K562 (cell line): ENCODE results near the gene DGLUCY. TPM values are rescaled to one million over a fixed set of nuclear protein-coding genes. Genes with fewer than 3 reads are reported as not detected.

Experiments used
- AFF4 ChIP-seq: sonication (generic); formaldehyde crosslinking; IDR thresholded peaks from 2 replicates; pipeline ENCODE4 v1.8.0; 2023; ENCODE audit warnings: mild to moderate bottlenecking, missing genetic modification reagents
- BRF1 ChIP-seq: IDR thresholded peaks from 3 replicates; pipeline ENCODE4 v1.6.1; 2011; ENCODE audit warnings: borderline replicate concordance, mild to moderate bottlenecking; ENCODE audit not compliant: insufficient read length; ENCODE audit errors: extremely low read depth
- DACH1 ChIP-seq: fragments of 450-650 bp; IDR thresholded peaks from 2 replicates; pipeline ENCODE4 v1.6.1; 2018; ENCODE audit not compliant: partially characterized antibody
- EP300 ChIP-seq: IDR thresholded peaks from 2 replicates; pipeline ENCODE4 v1.6.1; 2012; ENCODE audit warnings: low read length, improper control_type of control experiment
- MAFG ChIP-seq: fragments of 450-650 bp; conservative IDR thresholded peaks from 2 replicates; pipeline ENCODE4 v1.6.1; 2016; ENCODE audit warnings: missing genetic modification characterization, missing compliant biosample characterization
- MTF1 ChIP-seq: fragments of 250-450 bp; sonication (Bioruptor Pico); IDR thresholded peaks from 2 replicates; pipeline ENCODE4 v1.9.0; 2021; ENCODE audit warnings: moderate library complexity, mild to moderate bottlenecking, inconsistent platforms, borderline replicate concordance
- NFIC ChIP-seq: fragments of 450-650 bp; IDR thresholded peaks from 2 replicates; pipeline ENCODE4 v1.6.1; 2017; ENCODE audit warnings: mild to moderate bottlenecking, inconsistent platforms
- POLR3G ChIP-seq: IDR thresholded peaks from 2 replicates; pipeline ENCODE4 v1.6.1; 2011; ENCODE audit not compliant: insufficient read length, insufficient replicate concordance; ENCODE audit errors: extremely low read depth
- PYGO2 ChIP-seq: fragments of 450-650 bp; IDR thresholded peaks from 2 replicates; pipeline ENCODE4 v1.6.1; 2016; ENCODE audit warnings: mild to moderate bottlenecking, missing genetic modification characterization, moderate library complexity, missing compliant biosample characterization
- SMARCB1 ChIP-seq: IDR thresholded peaks from 2 replicates; pipeline ENCODE4 v1.6.1; 2011; ENCODE audit warnings: improper control_type of control experiment, low read depth; ENCODE audit not compliant: insufficient read length
- SMC3 ChIP-seq: conservative IDR thresholded peaks from 2 replicates; pipeline ENCODE4 v1.6.1; 2011; ENCODE audit warnings: low read depth, low read length, improper control_type of control experiment; ENCODE audit not compliant: insufficient read depth
- ZNF140 ChIP-seq: fragments of 250-450 bp; sonication (Bioruptor Pico); IDR thresholded peaks from 2 replicates; pipeline ENCODE4 v1.8.0; 2021; ENCODE audit warnings: moderate library complexity, mild to moderate bottlenecking, inconsistent platforms
- ZNF584 ChIP-seq: fragments of 200-800 bp; sonication (Bioruptor generic); IDR thresholded peaks from 2 replicates; pipeline ENCODE4 v1.6.1; 2016; ENCODE audit warnings: low read depth, mild to moderate bottlenecking, missing genetic modification characterization, missing compliant biosample characterization
- polyA plus RNA-seq, 8 experiments: library from polyadenylated mRNA; depleted of rRNA in 4 of 8; stranded (reverse) in 5 of 8; unstranded in 3 of 8; fragments of >200 nt; fragmentation: Nextera tagmentation in 2 of 8; fragmentation: Illumina TruSeq in 1 of 8; extraction: Ambion mirVana in 2 of 8; extraction: Trizol in 1 of 8; gene quantifications; 2 replicates each; pipeline versions ENCODE4 v1.2.1 to v1.2.3, GENCODE V29; 2011 to 2014; ENCODE audit warnings: inconsistent platforms in 1 of 8, missing spikeins in 1 of 8
- total RNA-seq, 7 experiments: library from RNA; depleted of rRNA in 6 of 7; stranded (reverse); fragments of >200 nt in 6 of 7; fragmentation: Illumina TruSeq in 2 of 7; extraction: Trizol in 2 of 7; gene quantifications; 2 replicates each; pipeline versions ENCODE4 v1.2.1 to v1.2.3, GENCODE V29; 2011 to 2021; ENCODE audit warnings: low replicate concordance in 1 of 7
- TF ChIP-seq, protein P1 (sequence below): sonication (generic); formaldehyde crosslinking; IDR thresholded peaks from 2 replicates; pipeline ENCODE4 v1.8.0; 2022; ENCODE audit warnings: mild to moderate bottlenecking, missing genetic modification reagents
- TF ChIP-seq, protein P2 (sequence below): fragments of 450-650 bp; IDR thresholded peaks from 2 replicates; pipeline ENCODE4 v1.6.1; 2017; ENCODE audit warnings: antibody characterized with exemption, mild to moderate bottlenecking
- TF ChIP-seq, protein P3 (sequence below): sonication (generic); formaldehyde crosslinking; IDR thresholded peaks from 2 replicates; pipeline ENCODE4 v1.8.1; 2023; ENCODE audit warnings: mild to moderate bottlenecking, missing genetic modification reagents

Gene DGLUCY
- total and polyA plus RNA-seq, 9 of the 15 experiments (the other 6 are each of a cell fraction or from before 2014, with no cell fraction given), result 9.9 to 28.4 (median 21.0) TPM

- TF ChIP-seq, protein P1, sequence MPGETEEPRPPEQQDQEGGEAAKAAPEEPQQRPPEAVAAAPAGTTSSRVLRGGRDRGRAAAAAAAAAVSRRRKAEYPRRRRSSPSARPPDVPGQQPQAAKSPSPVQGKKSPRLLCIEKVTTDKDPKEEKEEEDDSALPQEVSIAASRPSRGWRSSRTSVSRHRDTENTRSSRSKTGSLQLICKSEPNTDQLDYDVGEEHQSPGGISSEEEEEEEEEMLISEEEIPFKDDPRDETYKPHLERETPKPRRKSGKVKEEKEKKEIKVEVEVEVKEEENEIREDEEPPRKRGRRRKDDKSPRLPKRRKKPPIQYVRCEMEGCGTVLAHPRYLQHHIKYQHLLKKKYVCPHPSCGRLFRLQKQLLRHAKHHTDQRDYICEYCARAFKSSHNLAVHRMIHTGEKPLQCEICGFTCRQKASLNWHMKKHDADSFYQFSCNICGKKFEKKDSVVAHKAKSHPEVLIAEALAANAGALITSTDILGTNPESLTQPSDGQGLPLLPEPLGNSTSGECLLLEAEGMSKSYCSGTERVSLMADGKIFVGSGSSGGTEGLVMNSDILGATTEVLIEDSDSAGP (CRISPR knock-in tag), result no peak
- no peak for TF ChIP-seq AFF4
- TF ChIP-seq SMC3, result no peak
- TF ChIP-seq BRF1, result no peak
- TF ChIP-seq, protein P2, sequence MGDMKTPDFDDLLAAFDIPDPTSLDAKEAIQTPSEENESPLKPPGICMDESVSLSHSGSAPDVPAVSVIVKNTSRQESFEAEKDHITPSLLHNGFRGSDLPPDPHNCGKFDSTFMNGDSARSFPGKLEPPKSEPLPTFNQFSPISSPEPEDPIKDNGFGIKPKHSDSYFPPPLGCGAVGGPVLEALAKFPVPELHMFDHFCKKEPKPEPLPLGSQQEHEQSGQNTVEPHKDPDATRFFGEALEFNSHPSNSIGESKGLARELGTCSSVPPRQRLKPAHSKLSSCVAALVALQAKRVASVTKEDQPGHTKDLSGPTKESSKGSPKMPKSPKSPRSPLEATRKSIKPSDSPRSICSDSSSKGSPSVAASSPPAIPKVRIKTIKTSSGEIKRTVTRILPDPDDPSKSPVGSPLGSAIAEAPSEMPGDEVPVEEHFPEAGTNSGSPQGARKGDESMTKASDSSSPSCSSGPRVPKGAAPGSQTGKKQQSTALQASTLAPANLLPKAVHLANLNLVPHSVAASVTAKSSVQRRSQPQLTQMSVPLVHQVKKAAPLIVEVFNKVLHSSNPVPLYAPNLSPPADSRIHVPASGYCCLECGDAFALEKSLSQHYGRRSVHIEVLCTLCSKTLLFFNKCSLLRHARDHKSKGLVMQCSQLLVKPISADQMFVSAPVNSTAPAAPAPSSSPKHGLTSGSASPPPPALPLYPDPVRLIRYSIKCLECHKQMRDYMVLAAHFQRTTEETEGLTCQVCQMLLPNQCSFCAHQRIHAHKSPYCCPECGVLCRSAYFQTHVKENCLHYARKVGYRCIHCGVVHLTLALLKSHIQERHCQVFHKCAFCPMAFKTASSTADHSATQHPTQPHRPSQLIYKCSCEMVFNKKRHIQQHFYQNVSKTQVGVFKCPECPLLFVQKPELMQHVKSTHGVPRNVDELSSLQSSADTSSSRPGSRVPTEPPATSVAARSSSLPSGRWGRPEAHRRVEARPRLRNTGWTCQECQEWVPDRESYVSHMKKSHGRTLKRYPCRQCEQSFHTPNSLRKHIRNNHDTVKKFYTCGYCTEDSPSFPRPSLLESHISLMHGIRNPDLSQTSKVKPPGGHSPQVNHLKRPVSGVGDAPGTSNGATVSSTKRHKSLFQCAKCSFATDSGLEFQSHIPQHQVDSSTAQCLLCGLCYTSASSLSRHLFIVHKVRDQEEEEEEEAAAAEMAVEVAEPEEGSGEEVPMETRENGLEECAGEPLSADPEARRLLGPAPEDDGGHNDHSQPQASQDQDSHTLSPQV, result 0 out of 2 replicates have a peak, but pooled peaks have one; percentile 18
- TF ChIP-seq ZNF140 (CRISPR knock-in tag), result no peak
- TF ChIP-seq DACH1, result no peak
- no peak for TF ChIP-seq POLR3G
- TF ChIP-seq SMARCB1, result no peak
- no peak for TF ChIP-seq MTF1 (CRISPR knock-in tag)
- peak; percentile 34 for TF ChIP-seq NFIC
- TF ChIP-seq, protein P3, sequence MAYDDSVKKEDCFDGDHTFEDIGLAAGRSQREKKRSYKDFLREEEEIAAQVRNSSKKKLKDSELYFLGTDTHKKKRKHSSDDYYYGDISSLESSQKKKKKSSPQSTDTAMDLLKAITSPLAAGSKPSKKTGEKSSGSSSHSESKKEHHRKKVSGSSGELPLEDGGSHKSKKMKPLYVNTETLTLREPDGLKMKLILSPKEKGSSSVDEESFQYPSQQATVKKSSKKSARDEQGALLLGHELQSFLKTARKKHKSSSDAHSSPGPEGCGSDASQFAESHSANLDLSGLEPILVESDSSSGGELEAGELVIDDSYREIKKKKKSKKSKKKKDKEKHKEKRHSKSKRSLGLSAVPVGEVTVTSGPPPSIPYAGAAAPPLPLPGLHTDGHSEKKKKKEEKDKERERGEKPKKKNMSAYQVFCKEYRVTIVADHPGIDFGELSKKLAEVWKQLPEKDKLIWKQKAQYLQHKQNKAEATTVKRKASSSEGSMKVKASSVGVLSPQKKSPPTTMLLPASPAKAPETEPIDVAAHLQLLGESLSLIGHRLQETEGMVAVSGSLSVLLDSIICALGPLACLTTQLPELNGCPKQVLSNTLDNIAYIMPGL, result no peak
- TF ChIP-seq ZNF584 (CRISPR knock-in tag), result no peak
- TF ChIP-seq PYGO2 (tag), result no peak
- TF ChIP-seq MAFG (tag), result peak; percentile 99
- TF ChIP-seq EP300, result peak; percentile 27; the same call in 1 of the 2 replicates
These were observed 35.6 kb downstream of the DGLUCY start (continued) for GRCh38 chr14:91149462-91149861.
